ENCODE data around the gene TRPC5OS. TPM values are rescaled to one million over a fixed set of nuclear protein-coding genes. Genes with fewer than 3 reads are reported as not detected.

The TRPC5OS gene
- not detected in 2 replicates for total RNA-seq

DNA sequence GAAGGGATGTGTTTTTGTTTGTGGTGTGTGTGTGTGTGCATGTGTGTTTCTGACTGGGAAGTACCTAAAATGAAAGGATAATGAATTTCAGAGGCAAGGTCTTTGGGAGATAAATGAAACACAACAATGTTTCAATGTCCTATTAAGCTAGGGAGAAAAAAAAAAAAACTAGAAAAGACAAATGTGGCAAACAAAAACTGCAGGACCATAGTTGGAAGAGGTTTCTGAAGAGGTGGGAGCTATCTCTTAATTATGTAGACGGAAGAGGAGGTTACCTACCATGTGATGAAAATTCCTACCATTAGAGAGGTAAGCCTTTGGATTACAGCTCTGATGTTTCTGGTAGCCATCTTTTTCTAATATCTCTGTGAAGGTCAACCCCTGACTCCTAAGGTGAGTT lies at the start of gene TRPC5OS:
Gene TRPC5OS (plus strand): TSS at position 301 of the 400 bp plus-strand sequence. CDS start 25,669 bp downstream, outside the sequence.

Other genes starting within 250 kb of the TRPC5OS start
- gene ALG13, start 195.0 kb upstream of the TRPC5OS start, total RNA-seq: 20.4 and 24.3 TPM in 2 replicates
- gene TRPC5, start 206.6 kb downstream of the TRPC5OS start, total RNA-seq: not detected in 2 replicates
- not detected in 2 replicates for gene RTL4, start 206.8 kb downstream of the TRPC5OS start, total RNA-seq

Measured in mesangial cell (primary cell).